HG03135 (cell line): ENCODE measurements around the gene SEMA5A.

Experiments used
- ATAC-seq: cut with Tn5 transposase; IDR thresholded peaks from one replicate; pipeline ENCODE4 v1.9.1; 2021; ENCODE audit warnings: mild to moderate bottlenecking, moderate library complexity; ENCODE audit not compliant: unreplicated experiment

Gene SEMA5A

DNA sequence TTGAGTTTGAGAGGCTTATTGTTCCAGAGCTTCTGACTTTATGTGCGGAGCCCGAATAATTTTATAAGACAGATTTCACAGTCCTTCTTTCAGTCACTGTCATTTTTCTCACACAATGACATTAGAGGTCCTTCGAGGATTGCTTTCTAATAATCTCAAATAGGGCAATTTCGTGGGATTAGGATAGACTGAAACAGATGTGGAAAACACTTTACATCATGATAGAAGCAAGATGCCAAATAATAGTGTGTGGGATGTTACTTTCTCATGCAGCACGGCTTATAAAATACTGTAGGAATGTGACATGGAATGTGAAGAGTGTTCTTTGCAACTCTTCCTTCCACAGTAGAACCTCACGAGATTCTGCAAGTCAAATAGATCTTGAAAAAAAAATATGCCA lies 451.3 kb downstream of the SEMA5A start:
- no peak for ATAC-seq

GRCh38 chr5:9091896-9092662 lies 453.8 kb downstream of the SEMA5A start:
- no peak for ATAC-seq

DNA sequence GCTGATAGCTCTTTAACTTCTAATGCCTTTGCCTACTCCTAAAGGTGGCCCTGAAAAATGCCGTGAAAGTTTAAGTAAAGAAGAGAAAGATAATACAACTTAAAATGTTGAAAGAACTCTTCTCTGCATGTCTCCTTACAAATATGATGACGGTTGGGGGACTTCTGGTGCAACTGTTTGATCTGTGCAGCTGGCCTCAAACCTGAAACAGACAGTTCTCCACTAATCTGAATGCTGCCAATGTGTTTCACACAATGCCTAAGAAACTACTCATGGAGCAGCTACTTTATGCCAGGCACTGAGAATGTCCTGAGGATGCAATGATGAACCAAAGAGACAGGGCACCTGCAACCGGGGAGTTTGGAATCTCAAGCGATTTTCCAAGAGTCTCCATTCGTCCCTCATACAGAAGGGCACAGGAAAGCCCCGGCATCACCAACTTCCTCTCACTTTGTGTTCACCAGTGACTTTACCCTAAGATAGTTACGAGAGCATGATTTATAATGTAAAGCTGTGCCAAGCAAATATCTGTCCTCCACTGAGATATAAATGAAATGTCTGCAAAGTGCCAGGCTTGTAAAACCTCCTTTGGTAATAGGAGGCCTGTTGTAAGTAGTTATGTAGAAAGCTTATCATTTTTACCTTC lies 455.4 kb downstream of the SEMA5A start:
- ATAC-seq, result no peak

GRCh38 chr5:9089893-9090292 lies 456.0 kb downstream of the SEMA5A start:
- ATAC-seq, result no peak

- no peak for ATAC-seq
These were observed 462.9 kb downstream of the SEMA5A start for GRCh38 chr5:9082996-9083395.

GRCh38 chr5:9072701-9073100 lies 473.2 kb downstream of the SEMA5A start:
- no peak for ATAC-seq

GRCh38 chr5:9071524-9071923 lies 474.4 kb downstream of the SEMA5A start:
- no peak for ATAC-seq

GRCh38 chr5:9071074-9071473 lies 474.8 kb downstream of the SEMA5A start:
- ATAC-seq, result no peak

DNA sequence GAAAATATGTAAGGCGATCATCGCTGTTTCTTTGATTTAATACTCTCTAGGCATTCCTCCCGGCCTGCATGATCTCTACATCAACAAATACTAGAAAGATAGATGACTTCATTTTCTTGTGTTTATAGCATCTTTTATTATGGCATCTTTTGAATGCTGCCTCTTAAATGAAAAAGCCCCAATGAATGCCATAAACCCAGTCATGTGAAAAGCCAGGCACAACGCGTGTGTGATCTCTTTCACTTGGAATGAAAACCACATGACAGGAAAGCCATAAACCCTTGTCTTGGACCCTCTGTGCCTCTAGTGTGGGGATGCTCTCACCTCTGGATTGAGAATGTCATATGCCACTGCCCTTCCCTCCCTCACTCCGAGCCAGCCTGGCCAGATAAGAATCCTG lies 476.2 kb downstream of the SEMA5A start:
- ATAC-seq, result no peak

DNA sequence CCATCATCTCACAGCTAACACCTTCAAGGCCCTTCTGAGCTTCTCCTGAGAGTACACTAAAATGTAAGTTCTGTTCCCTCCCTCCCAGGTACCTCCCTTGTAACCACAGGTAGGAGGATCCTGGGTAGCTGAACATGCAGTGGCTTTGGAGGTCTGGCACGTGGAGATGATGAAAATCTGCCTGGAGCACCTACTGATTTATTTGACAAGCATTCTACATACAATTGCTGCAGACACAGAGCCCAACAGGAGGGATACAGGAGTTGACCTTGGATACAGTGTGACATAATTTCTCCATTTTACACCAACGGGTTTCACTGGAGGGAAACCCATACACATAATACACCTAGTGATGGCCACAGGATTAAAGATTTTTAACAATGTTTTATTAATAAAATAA lies 478.7 kb downstream of the SEMA5A start:
- ATAC-seq, result no peak

- ATAC-seq, result no peak
These were observed 479.5 kb downstream of the SEMA5A start for GRCh38 chr5:9066349-9066748.

GRCh38 chr5:9063615-9064245 lies 482.1 kb downstream of the SEMA5A start:
- no peak for ATAC-seq

GRCh38 chr5:9062873-9063272 lies 483.0 kb downstream of the SEMA5A start:
- no peak for ATAC-seq

DNA sequence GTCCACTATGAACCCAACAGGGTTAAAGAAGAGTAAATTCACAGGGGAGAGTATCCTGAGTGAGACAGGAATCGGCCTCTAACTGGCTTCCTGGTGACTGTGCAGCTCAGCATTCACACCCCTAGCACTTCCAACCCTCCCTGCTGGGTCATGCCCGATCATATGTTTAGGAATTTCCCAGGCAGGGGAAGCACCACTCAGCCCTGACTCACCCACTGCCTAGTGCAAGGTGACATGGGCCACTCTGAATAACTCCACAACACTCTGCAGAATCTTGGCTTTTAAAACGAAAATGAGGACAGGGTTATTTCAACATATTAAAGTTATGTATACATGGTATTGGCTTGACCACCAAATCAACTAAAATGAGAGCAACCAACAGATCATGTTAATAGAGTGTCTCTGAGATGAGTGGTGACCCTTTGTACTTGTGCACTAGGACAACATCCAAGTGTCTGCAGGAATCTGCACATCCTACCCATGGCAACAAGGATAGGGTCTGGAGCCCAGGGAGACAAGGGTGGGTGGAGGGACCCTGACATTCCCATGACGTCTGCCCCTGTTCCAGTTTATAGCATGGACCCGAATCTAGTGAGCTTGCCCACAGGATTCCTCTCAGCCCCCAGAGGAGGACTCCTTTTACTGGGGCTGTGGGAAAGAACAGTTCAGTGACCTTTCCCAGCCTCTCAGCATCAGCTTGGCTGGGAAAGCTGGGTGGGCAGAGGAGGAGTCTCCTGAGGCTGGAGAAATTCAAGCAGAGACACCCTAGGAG lies 485.8 kb downstream of the SEMA5A start:
- ATAC-seq, result no peak

DNA sequence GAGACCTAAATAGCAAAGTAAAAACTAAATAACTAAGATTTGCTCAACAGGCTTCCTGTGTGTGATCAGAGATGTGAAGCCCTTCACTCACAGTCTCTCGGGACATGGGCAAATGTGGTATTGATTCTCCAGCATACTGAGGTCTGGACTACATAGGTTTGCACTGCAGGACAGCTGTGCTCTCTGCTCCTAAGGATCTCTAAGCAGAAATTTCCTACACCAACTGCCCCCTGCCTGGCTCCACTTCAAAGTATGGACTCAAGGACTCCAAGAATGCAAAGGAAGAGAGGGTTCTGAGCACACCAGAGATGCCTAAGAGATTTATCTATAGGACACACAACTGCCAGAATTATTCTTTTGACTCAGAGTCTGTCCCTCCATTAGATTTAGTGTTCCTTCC lies 487.2 kb downstream of the SEMA5A start:
- no peak for ATAC-seq

GRCh38 chr5:9058161-9058560 lies 487.7 kb downstream of the SEMA5A start:
- ATAC-seq, result no peak

DNA sequence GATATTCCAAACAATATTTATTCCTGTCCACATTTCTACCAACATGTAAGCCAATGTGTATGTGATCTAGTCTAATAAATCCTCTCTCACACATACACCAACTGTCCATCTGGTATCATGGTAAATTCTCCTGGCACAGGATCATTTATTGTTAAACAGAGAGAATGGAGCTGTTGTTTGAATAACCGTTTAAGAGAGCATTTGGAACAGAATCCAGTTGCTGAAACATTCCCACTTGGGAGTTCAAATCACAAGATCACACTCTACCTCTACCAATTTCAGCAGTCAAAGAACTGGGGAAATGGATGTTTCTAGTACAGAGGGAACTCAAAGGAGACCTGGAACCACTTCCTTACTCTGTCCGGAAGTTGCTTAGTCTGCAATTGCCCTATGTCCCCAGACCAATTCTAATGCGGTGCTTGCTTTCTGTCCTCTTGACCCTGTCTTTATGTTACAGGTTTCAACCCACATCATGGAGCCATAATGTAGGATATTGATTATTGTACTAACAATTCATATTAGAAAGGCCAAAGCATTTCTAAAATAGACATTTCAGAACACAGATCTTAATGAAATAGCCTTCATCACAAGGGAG lies 488.4 kb downstream of the SEMA5A start:
- no peak for ATAC-seq

DNA sequence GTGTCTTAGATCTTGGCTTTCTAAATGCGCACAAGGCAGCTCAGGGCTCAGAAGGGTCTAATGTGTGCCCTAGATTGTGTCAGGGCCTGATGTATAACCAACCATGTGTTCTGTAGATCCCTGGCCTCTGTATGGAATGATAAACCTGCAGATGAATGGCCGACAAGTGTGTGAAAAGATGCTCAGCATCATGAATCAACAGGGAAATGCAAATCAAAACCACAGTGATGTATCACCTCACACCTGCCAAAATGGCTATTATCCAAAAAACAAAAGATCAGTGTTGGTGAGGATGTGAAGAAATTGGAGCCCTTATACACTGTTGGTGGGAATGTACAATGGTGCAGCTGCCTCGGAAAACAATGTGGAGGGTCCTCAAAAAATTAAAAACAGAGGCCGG lies 489.8 kb downstream of the SEMA5A start:
- no peak for ATAC-seq

DNA sequence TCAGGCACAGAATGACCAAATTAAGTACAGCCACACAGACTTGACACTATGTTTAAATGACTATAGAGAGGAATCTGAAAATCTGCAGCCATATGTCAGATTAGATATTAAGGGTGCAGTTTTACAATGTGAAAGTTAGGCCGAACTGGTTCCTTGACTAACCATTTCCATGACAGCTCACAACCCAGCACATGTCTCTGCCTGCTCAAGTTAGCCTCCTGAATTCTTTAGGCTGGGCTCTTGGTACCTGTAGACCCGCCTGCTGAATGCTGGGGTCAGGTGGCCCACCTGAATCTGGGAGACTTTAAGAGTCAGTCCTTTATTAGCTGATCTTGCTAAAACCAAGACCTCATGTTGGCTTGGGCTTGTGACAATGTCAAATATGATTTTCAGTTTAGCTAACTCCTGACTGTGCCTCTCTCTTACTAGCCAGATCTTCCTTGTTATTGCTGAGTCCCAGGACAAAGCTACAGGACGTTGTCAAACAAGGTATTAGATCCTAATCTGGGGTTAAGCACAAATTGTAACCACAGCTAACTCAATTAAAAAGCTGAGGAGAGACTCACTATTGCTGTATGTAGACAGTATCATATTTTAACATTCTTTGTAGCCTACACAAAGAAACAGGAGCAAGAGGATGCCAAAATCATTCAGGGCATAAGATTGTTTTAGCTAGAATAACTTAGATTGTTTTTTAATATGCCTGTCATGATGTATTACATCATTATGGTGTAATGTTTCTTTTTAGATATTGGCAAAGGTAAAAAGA lies 490.9 kb downstream of the SEMA5A start:
- no peak for ATAC-seq

GRCh38 chr5:9054322-9054721 lies 491.6 kb downstream of the SEMA5A start:
- no peak for ATAC-seq
